ENCODE data around the gene DTX3.

GRCh38 chr12:57586832-57587429 lies 17.7 kb upstream of the DTX3 start:
- TF ChIP-seq ARNT (IDR thresholded peaks at IDR 0.05) (no peak), LEF1 (IDR thresholded peaks at IDR 0.05; ENCODE audit: borderline replicate concordance) (no peak), ZNF384 (IDR thresholded peaks at IDR 0.05) (no peak), HDGF (IDR thresholded peaks at IDR 0.05; ENCODE audit: borderline replicate concordance) (no peak), FOXK2 (IDR thresholded peaks at IDR 0.05) (no peak), FOXA1 (IDR thresholded peaks at IDR 0.05) (no peak), ELF4 (IDR thresholded peaks at IDR 0.05) (no peak), L3MBTL2 (conservative IDR thresholded peaks at IDR 0.05) (no peak), TARDBP (IDR thresholded peaks at IDR 0.05) (no peak), BHLHE40 (IDR thresholded peaks at IDR 0.05; ENCODE audit: borderline replicate concordance) (no peak)
